ENCODE data around the gene RC3H1.
"Not testable (repeated sequence)": the region's sequence is repeated elsewhere in the genome, so short reads cannot be mapped to it uniquely, and the experiment has no call there.

Gene RC3H1

GRCh38 chr1:174023440-174023839 lies 1.3 kb upstream of the RC3H1 start:
- no peak for DNase-seq

GRCh38 chr1:174022976-174023277 lies 770 bp upstream of the RC3H1 start:
- no peak for DNase-seq

GRCh38 chr1:174021591-174022079 lies 522 bp downstream of the RC3H1 start:
- DNase-seq, result no peak

- DNase-seq, result no peak
Observed at GRCh38 chr1:174018565-174018964, 3.6 kb downstream of the RC3H1 start.

- DNase-seq, result no peak
Observed at GRCh38 chr1:174017231-174017970, 4.8 kb downstream of the RC3H1 start.

- no peak for DNase-seq
Observed at GRCh38 chr1:174013864-174014418, 8.2 kb downstream of the RC3H1 start.

GRCh38 chr1:174008979-174009378 lies 13.2 kb downstream of the RC3H1 start:
- DNase-seq, result no peak

- no peak for DNase-seq
Observed at GRCh38 chr1:174008269-174008668, 13.9 kb downstream of the RC3H1 start.

- DNase-seq, result no peak
Observed at GRCh38 chr1:174007851-174008250, 14.3 kb downstream of the RC3H1 start.

GRCh38 chr1:174005032-174005431 lies 17.1 kb downstream of the RC3H1 start:
- DNase-seq, result no peak

- DNase-seq, result no peak
Observed at GRCh38 chr1:174003867-174004266, 18.3 kb downstream of the RC3H1 start.

GRCh38 chr1:174001573-174001972 lies 20.6 kb downstream of the RC3H1 start:
- no peak for DNase-seq

- no peak for DNase-seq
Observed at GRCh38 chr1:174000371-174000770, 21.8 kb downstream of the RC3H1 start.

GRCh38 chr1:173997791-173998190 lies 24.4 kb downstream of the RC3H1 start:
- no peak for DNase-seq

- no peak for DNase-seq
Observed at GRCh38 chr1:173996995-173997394, 25.2 kb downstream of the RC3H1 start.

- DNase-seq, result no peak
Observed at GRCh38 chr1:173995475-173995874, 26.7 kb downstream of the RC3H1 start.

- not testable (repeated sequence) for DNase-seq
Observed at GRCh38 chr1:173993948-173994347, 28.2 kb downstream of the RC3H1 start.

GRCh38 chr1:173988068-173988467 lies 34.1 kb downstream of the RC3H1 start:
- no peak for DNase-seq

GRCh38 chr1:173986951-173987350 lies 35.2 kb downstream of the RC3H1 start:
- no peak for DNase-seq

- DNase-seq, result no peak
Observed at GRCh38 chr1:173970252-173970651, 51.9 kb downstream of the RC3H1 start.

GRCh38 chr1:173965896-173966295 lies 56.3 kb downstream of the RC3H1 start:
- not testable (repeated sequence) for DNase-seq

GRCh38 chr1:173963477-173963876 lies 58.7 kb downstream of the RC3H1 start:
- DNase-seq, result no peak

- DNase-seq, result no peak
Observed at GRCh38 chr1:173960625-173961024, 61.5 kb downstream of the RC3H1 start.

- no peak for DNase-seq
Observed at GRCh38 chr1:173954179-173954578, 68.0 kb downstream of the RC3H1 start.

GRCh38 chr1:173948594-173948993 lies 73.6 kb downstream of the RC3H1 start:
- DNase-seq, result no peak
